ENCODE measurements around the gene GPRC5D.
A peak's percentile ranks its signal among the peaks of the same experiment; 100 is the strongest.

GPRC5D gene

GRCh38 chr12:12938541-12938940, 13.4 kb downstream of the GPRC5D start:
- H3K27ac ChIP-seq (ENCODE audit: insufficient read depth, low read depth, low read length, poor library complexity, severe bottlenecking): no peak overlapping the region
- H3K4me1 ChIP-seq (ENCODE audit: control insufficient read depth, insufficient read depth, low read length): peaks cover 9% of the 10 kb centered on the region
- 87 to 88% methylated on average over 5 of the region's 5 CpGs for WGBS, 2 experiments
- no peaks in the 10 kb centered on the region for H3K9me3 ChIP-seq (ENCODE audit: control insufficient read depth, low read length)
- H3K36me3 ChIP-seq (ENCODE audit: control insufficient read depth, insufficient read depth, low read length): no peaks in the 10 kb centered on the region
- no peak overlapping the region for H3K4me3 ChIP-seq (ENCODE audit: insufficient read depth, low read depth, low read length)
- H3K27me3 ChIP-seq (ENCODE audit: control insufficient read depth, insufficient read depth, low read length, poor library complexity, severe bottlenecking): no peaks in the 10 kb centered on the region

- Histone ChIP-seq H3K27ac (ENCODE audit: insufficient read depth, low read depth, low read length, poor library complexity, severe bottlenecking) (no peak overlapping the region), H3K36me3 (ENCODE audit: control insufficient read depth, insufficient read depth, low read length) (no peaks in the 10 kb centered on the region), H3K27me3 (ENCODE audit: control insufficient read depth, insufficient read depth, low read length, poor library complexity, severe bottlenecking) (no peaks in the 10 kb centered on the region), H3K4me3 (ENCODE audit: insufficient read depth, low read depth, low read length) (no peak overlapping the region), H3K4me1 (ENCODE audit: control insufficient read depth, insufficient read depth, low read length) (peaks cover 9% of the 10 kb centered on the region), H3K9me3 (ENCODE audit: control insufficient read depth, low read length) (no peaks in the 10 kb centered on the region)
- WGBS, 2 experiments: 95% methylated on average over 11 of the region's 11 CpGs
These were observed 14.9 kb downstream of the GPRC5D start for GRCh38 chr12:12936983-12937491.

- Histone ChIP-seq H3K9me3 (ENCODE audit: control insufficient read depth, low read length) (no peaks in the 10 kb centered on the region), H3K36me3 (ENCODE audit: control insufficient read depth, insufficient read depth, low read length) (no peaks in the 10 kb centered on the region), H3K27me3 (ENCODE audit: control insufficient read depth, insufficient read depth, low read length, poor library complexity, severe bottlenecking) (no peaks in the 10 kb centered on the region), H3K4me1 (ENCODE audit: control insufficient read depth, insufficient read depth, low read length) (peaks cover 9% of the 10 kb centered on the region), H3K27ac (ENCODE audit: insufficient read depth, low read depth, low read length, poor library complexity, severe bottlenecking) (no peak overlapping the region), H3K4me3 (ENCODE audit: insufficient read depth, low read depth, low read length) (no peak overlapping the region)
- WGBS, 2 experiments: 88 to 95% methylated on average over 8 of the region's 8 CpGs
These were observed 17.4 kb downstream of the GPRC5D start for GRCh38 chr12:12934556-12934955.

GRCh38 chr12:12933742-12934141, 18.2 kb downstream of the GPRC5D start:
- 96% methylated on average over 4 of the region's 4 CpGs for WGBS, 2 experiments
- H3K36me3 ChIP-seq (ENCODE audit: control insufficient read depth, insufficient read depth, low read length): no peaks in the 10 kb centered on the region
- H3K4me1 ChIP-seq (ENCODE audit: control insufficient read depth, insufficient read depth, low read length): peaks cover 9% of the 10 kb centered on the region
- H3K9me3 ChIP-seq (ENCODE audit: control insufficient read depth, low read length): no peaks in the 10 kb centered on the region
- no peaks in the 10 kb centered on the region for H3K27me3 ChIP-seq (ENCODE audit: control insufficient read depth, insufficient read depth, low read length, poor library complexity, severe bottlenecking)
- no peak overlapping the region for H3K27ac ChIP-seq (ENCODE audit: insufficient read depth, low read depth, low read length, poor library complexity, severe bottlenecking)
- no peak overlapping the region for H3K4me3 ChIP-seq (ENCODE audit: insufficient read depth, low read depth, low read length)

- Histone ChIP-seq H3K4me3 (ENCODE audit: insufficient read depth, low read depth, low read length) (no peak overlapping the region), H3K36me3 (ENCODE audit: control insufficient read depth, insufficient read depth, low read length) (no peaks in the 10 kb centered on the region), H3K4me1 (ENCODE audit: control insufficient read depth, insufficient read depth, low read length) (peaks cover 9% of the 10 kb centered on the region), H3K27ac (ENCODE audit: insufficient read depth, low read depth, low read length, poor library complexity, severe bottlenecking) (no peak overlapping the region), H3K9me3 (ENCODE audit: control insufficient read depth, low read length) (no peaks in the 10 kb centered on the region), H3K27me3 (ENCODE audit: control insufficient read depth, insufficient read depth, low read length, poor library complexity, severe bottlenecking) (no peaks in the 10 kb centered on the region)
- WGBS, 2 experiments: 88 to 100% methylated on average over 1 to 2 of the region's 2 CpGs
These were observed 21.2 kb downstream of the GPRC5D start for GRCh38 chr12:12930633-12931219.

- no peaks in the 10 kb centered on the region for H3K9me3 ChIP-seq (ENCODE audit: control insufficient read depth, low read length)
- H3K27me3 ChIP-seq (ENCODE audit: control insufficient read depth, insufficient read depth, low read length, poor library complexity, severe bottlenecking): no peaks in the 10 kb centered on the region
- no peak overlapping the region for H3K27ac ChIP-seq (ENCODE audit: insufficient read depth, low read depth, low read length, poor library complexity, severe bottlenecking)
- H3K36me3 ChIP-seq (ENCODE audit: control insufficient read depth, insufficient read depth, low read length): no peaks in the 10 kb centered on the region
- 92 to 94% methylated on average over 6 of the region's 6 CpGs for WGBS, 2 experiments
- peaks cover 9% of the 10 kb centered on the region for H3K4me1 ChIP-seq (ENCODE audit: control insufficient read depth, insufficient read depth, low read length)
- no peak overlapping the region for H3K4me3 ChIP-seq (ENCODE audit: insufficient read depth, low read depth, low read length)
These were observed 22.3 kb downstream of the GPRC5D start for GRCh38 chr12:12929696-12930095.

GRCh38 chr12:12927211-12928079, 24.5 kb downstream of the GPRC5D start:
- Histone ChIP-seq H3K9me3 (ENCODE audit: control insufficient read depth, low read length) (no peaks in the 10 kb centered on the region), H3K4me1 (ENCODE audit: control insufficient read depth, insufficient read depth, low read length) (no peaks in the 10 kb centered on the region), H3K27ac (ENCODE audit: insufficient read depth, low read depth, low read length, poor library complexity, severe bottlenecking) (no peak overlapping the region), H3K27me3 (ENCODE audit: control insufficient read depth, insufficient read depth, low read length, poor library complexity, severe bottlenecking) (no peaks in the 10 kb centered on the region), H3K4me3 (ENCODE audit: insufficient read depth, low read depth, low read length) (peak overlapping the region; percentile 42), H3K36me3 (ENCODE audit: control insufficient read depth, insufficient read depth, low read length) (no peaks in the 10 kb centered on the region)
- 41 to 42% methylated on average over 27 of the region's 27 CpGs for WGBS, 2 experiments

- no peaks in the 10 kb centered on the region for H3K27me3 ChIP-seq (ENCODE audit: control insufficient read depth, insufficient read depth, low read length, poor library complexity, severe bottlenecking)
- no peak overlapping the region for H3K4me3 ChIP-seq (ENCODE audit: insufficient read depth, low read depth, low read length)
- no peak overlapping the region for H3K27ac ChIP-seq (ENCODE audit: insufficient read depth, low read depth, low read length, poor library complexity, severe bottlenecking)
- no peaks in the 10 kb centered on the region for H3K9me3 ChIP-seq (ENCODE audit: control insufficient read depth, low read length)
- H3K36me3 ChIP-seq (ENCODE audit: control insufficient read depth, insufficient read depth, low read length): no peaks in the 10 kb centered on the region
- 95 to 96% methylated on average over 18 of the region's 18 CpGs for WGBS, 2 experiments
- no peaks in the 10 kb centered on the region for H3K4me1 ChIP-seq (ENCODE audit: control insufficient read depth, insufficient read depth, low read length)
These were observed 25.3 kb downstream of the GPRC5D start for GRCh38 chr12:12926571-12927071.

GRCh38 chr12:12925388-12925787, 26.6 kb downstream of the GPRC5D start:
- Histone ChIP-seq H3K9me3 (ENCODE audit: control insufficient read depth, low read length) (no peaks in the 10 kb centered on the region), H3K4me3 (ENCODE audit: insufficient read depth, low read depth, low read length) (no peak overlapping the region), H3K27ac (ENCODE audit: insufficient read depth, low read depth, low read length, poor library complexity, severe bottlenecking) (no peak overlapping the region), H3K36me3 (ENCODE audit: control insufficient read depth, insufficient read depth, low read length) (no peaks in the 10 kb centered on the region), H3K4me1 (ENCODE audit: control insufficient read depth, insufficient read depth, low read length) (no peaks in the 10 kb centered on the region), H3K27me3 (ENCODE audit: control insufficient read depth, insufficient read depth, low read length, poor library complexity, severe bottlenecking) (no peaks in the 10 kb centered on the region)
- 94% methylated on average over 1 of the region's 1 CpG; no CpG with 5 or more reads in 1 of the 2 experiments for WGBS, 2 experiments

GRCh38 chr12:12924169-12924568, 27.8 kb downstream of the GPRC5D start:
- Histone ChIP-seq H3K9me3 (ENCODE audit: control insufficient read depth, low read length) (no peaks in the 10 kb centered on the region), H3K36me3 (ENCODE audit: control insufficient read depth, insufficient read depth, low read length) (no peaks in the 10 kb centered on the region), H3K4me3 (ENCODE audit: insufficient read depth, low read depth, low read length) (no peak overlapping the region), H3K4me1 (ENCODE audit: control insufficient read depth, insufficient read depth, low read length) (no peaks in the 10 kb centered on the region), H3K27me3 (ENCODE audit: control insufficient read depth, insufficient read depth, low read length, poor library complexity, severe bottlenecking) (no peaks in the 10 kb centered on the region), H3K27ac (ENCODE audit: insufficient read depth, low read depth, low read length, poor library complexity, severe bottlenecking) (no peak overlapping the region)
- WGBS, 2 experiments: 96% methylated on average over 4 of the region's 4 CpGs

Data from ectodermal cell (in vitro differentiated cells).